CD14-positive monocyte (primary cell): ENCODE results near the gene TXNRD1. TPM values are rescaled to one million over a fixed set of nuclear protein-coding genes. Genes with fewer than 3 reads are reported as not detected.

Experiments used
- DNase-seq, 3 donors: peaks; one replicate each; pipeline ENCODE4 v3.0.0-alpha.2; 2011 to 2022
- H2AFZ ChIP-seq: 2 replicates; pipeline ENCODE4 v1.6.0; 2012; ENCODE audit warnings: mild to moderate bottlenecking, low read depth, low read length, inconsistent platforms; ENCODE audit not compliant: insufficient read depth, poor library complexity, severe bottlenecking
- H3K27ac ChIP-seq, 2 donors: 1 replicate in 1 of 2; 2 replicates in 1 of 2; pipeline ENCODE4 v1.5.1; 2012 to 2013; ENCODE audit warnings: low read length in 2 of 2, control low read depth in 1 of 2, inconsistent platforms in 1 of 2, low read depth in 1 of 2, mild to moderate bottlenecking in 1 of 2
- H3K27me3 ChIP-seq, 2 donors: one replicate each; pipeline versions ENCODE4 v1.6.0 to v1.6.1; 2011 to 2013; ENCODE audit warnings: low read length in 2 of 2; ENCODE audit not compliant: control insufficient read depth in 2 of 2, insufficient read depth in 2 of 2
- H3K36me3 ChIP-seq, 2 donors: replicated peaks in 1 of 2; 1 replicate in 1 of 2; 2 replicates in 1 of 2; pipeline versions ENCODE4 v1.5.1 to v1.6.1; 2012 to 2013; ENCODE audit warnings: low read length in 2 of 2, control low read depth in 1 of 2, inconsistent platforms in 1 of 2, mild to moderate bottlenecking in 1 of 2; ENCODE audit not compliant: insufficient read depth in 2 of 2, control insufficient read depth in 1 of 2
- H3K4me1 ChIP-seq, 2 donors: 1 replicate in 1 of 2; 2 replicates in 1 of 2; pipeline versions ENCODE4 v1.5.1 to v1.6.1; 2012 to 2013; ENCODE audit warnings: low read length in 2 of 2, control low read depth in 1 of 2, inconsistent platforms in 1 of 2, mild to moderate bottlenecking in 1 of 2, moderate library complexity in 1 of 2; ENCODE audit not compliant: insufficient read depth in 2 of 2, control insufficient read depth in 1 of 2
- H3K4me2 ChIP-seq: replicated peaks from 2 replicates; pipeline ENCODE3; 2012; ENCODE audit warnings: low read length, moderate library complexity, mild to moderate bottlenecking; ENCODE audit not compliant: poor library complexity, severe bottlenecking; ENCODE audit errors: extremely low read depth
- H3K4me3 ChIP-seq, 3 experiments: fragments of 200-600 bp in 1 of 3; sonication (generic) in 1 of 3; replicated peaks in 1 of 3; 1 replicate in 2 of 3; 2 replicates in 1 of 3; pipeline ENCODE4 v1.5.1; 2011 to 2013; ENCODE audit warnings: low read length in 3 of 3, mild to moderate bottlenecking in 3 of 3, control low read depth in 2 of 3, low read depth in 2 of 3, inconsistent platforms in 1 of 3, moderate library complexity in 1 of 3
- H3K79me2 ChIP-seq: 2 replicates; pipeline ENCODE4 v1.6.0; 2012; ENCODE audit warnings: mild to moderate bottlenecking, control low read depth, inconsistent platforms, low read length, moderate library complexity; ENCODE audit not compliant: insufficient read depth
- H3K9ac ChIP-seq: 2 replicates; pipeline ENCODE4 v1.6.0; 2017; ENCODE audit warnings: low read length, mild to moderate bottlenecking; ENCODE audit not compliant: insufficient read depth, poor library complexity, severe bottlenecking
- H3K9me3 ChIP-seq, 2 donors: replicated peaks in 1 of 2; 1 replicate in 1 of 2; 2 replicates in 1 of 2; pipeline versions ENCODE4 v1.5.1 to v1.6.1; 2012 to 2013; ENCODE audit warnings: low read length in 2 of 2, control low read depth in 1 of 2; ENCODE audit not compliant: control insufficient read depth in 1 of 2, insufficient read depth in 1 of 2
- H4K20me1 ChIP-seq: 2 replicates; pipeline ENCODE4 v1.6.0; 2012; ENCODE audit warnings: mild to moderate bottlenecking, low read length, control low read depth, moderate library complexity; ENCODE audit not compliant: insufficient read depth
- H3K27ac Mint-ChIP-seq, 7 donors: one replicate each; pipeline ENCODE4 v1.8.0; 2020; ENCODE audit warnings: mild to moderate bottlenecking in 7 of 7, mixed read lengths in 7 of 7, moderate library complexity in 6 of 7, inconsistent platforms in 2 of 7
- H3K27me3 Mint-ChIP-seq, 3 donors: one replicate each; pipeline ENCODE4 v1.8.0; 2021 to 2022; ENCODE audit warnings: low read depth in 3 of 3, mild to moderate bottlenecking in 3 of 3, mixed read lengths in 3 of 3, moderate library complexity in 3 of 3, inconsistent platforms in 1 of 3
- H3K36me3 Mint-ChIP-seq, 2 donors: one replicate each; pipeline ENCODE4 v1.8.0; 2020; ENCODE audit warnings: mixed read lengths in 2 of 2, inconsistent platforms in 1 of 2, mild to moderate bottlenecking in 1 of 2
- H3K4me1 Mint-ChIP-seq: one replicate; pipeline ENCODE4 v1.8.0; 2020; ENCODE audit warnings: mild to moderate bottlenecking, mixed read lengths
- H3K4me3 Mint-ChIP-seq, 2 donors: one replicate each; pipeline ENCODE4 v1.8.0; 2020; ENCODE audit warnings: mild to moderate bottlenecking in 2 of 2, mixed read lengths in 2 of 2, moderate library complexity in 1 of 2
- H3K9me3 Mint-ChIP-seq, 7 donors: one replicate each; pipeline ENCODE4 v1.8.0; 2020 to 2022; ENCODE audit warnings: mixed read lengths in 7 of 7, mild to moderate bottlenecking in 6 of 7, moderate library complexity in 6 of 7, inconsistent platforms in 2 of 7
- CTCF ChIP-seq: fragments of 200-600 bp; IDR thresholded peaks from one replicate; pipeline ENCODE4 v1.8.0; 2022; ENCODE audit warnings: antibody characterized with exemption, mild to moderate bottlenecking
- WGBS: methylation state at CpG from one replicate; pipeline ENCODE4 v1.1.5; 2013; ENCODE audit warnings: missing lambda C conversion rate; ENCODE audit not compliant: insufficient coverage; 5-methylcytosine and 5-hydroxymethylcytosine counted together
- intact Hi-C, 2 donors: fragments of 100-400 bp; cut with micrococcal nuclease; formaldehyde crosslinking; loops; one replicate each; pipeline versions ENCODE4 v1.15.0 to v1.15.1; 2023
- polyA plus RNA-seq, 3 donors: library from polyadenylated mRNA; depleted of rRNA in 1 of 3; unstranded in 2 of 3; stranded (reverse) in 1 of 3; fragments of 300-500 nt in 2 of 3; fragments of >200 nt in 1 of 3; fragmentation: Illumina TruSeq in 2 of 3; gene quantifications; 1 replicate in 2 of 3; 2 replicates in 1 of 3; pipeline ENCODE4 v1.2.3, GENCODE V29; 2012 to 2021

The TXNRD1 gene
- polyA plus RNA-seq, 3 donors, result 26.9 to 46.1 (median 29.2) TPM

- WGBS, result 93% methylated on average over 3 of the region's 6 CpGs
- no peak for TF ChIP-seq CTCF
- peaks cover 0 to 2% (median 0%) of the 10 kb centered on the region in 3 donors for H3K27me3 Mint-ChIP-seq
- peaks cover 4% of the 10 kb centered on the region for H3K4me1 Mint-ChIP-seq
- no peaks in the 10 kb centered on the region for H3K27me3 ChIP-seq
- no peak overlapping the region for H3K9ac ChIP-seq
- no peak overlapping the region for H3K27ac Mint-ChIP-seq
- no peak overlapping the region for H3K4me3 ChIP-seq
- H3K79me2 ChIP-seq, result no peaks in the 10 kb centered on the region
- no peaks in the 10 kb centered on the region for H3K4me1 ChIP-seq
- intact Hi-C loops, result no loop called here
- no peaks in the 10 kb centered on the region for H3K36me3 ChIP-seq
- no peak for DNase-seq
- H3K4me2 ChIP-seq, result no peak overlapping the region
- H3K4me3 Mint-ChIP-seq, result no peak overlapping the region
- H3K36me3 Mint-ChIP-seq, result no peaks in the 10 kb centered on the region
- no peaks in the 10 kb centered on the region for H4K20me1 ChIP-seq
- no peak overlapping the region for H3K27ac ChIP-seq
- H3K9me3 Mint-ChIP-seq, result no peaks in the 10 kb centered on the region
- H3K9me3 ChIP-seq, result no peaks in the 10 kb centered on the region
- no peak overlapping the region for H2AFZ ChIP-seq
Observed at GRCh38 chr12:104166465-104166864, 49.1 kb upstream of the TXNRD1 start.

- intact Hi-C loops, result no loop called here
- Mint-ChIP-seq H3K4me3 (no peak overlapping the region), H3K36me3 (no peaks in the 10 kb centered on the region), H3K4me1 (peaks cover 4% of the 10 kb centered on the region), H3K9me3 (peaks cover 0 to 2% (median 0%) of the 10 kb centered on the region in 7 donors), H3K27me3 (peaks cover 0 to 2% (median 0%) of the 10 kb centered on the region in 3 donors), H3K27ac (no peak overlapping the region)
- no peaks in the 10 kb centered on the region for H3K4me1 ChIP-seq
- H3K36me3 ChIP-seq, result no peaks in the 10 kb centered on the region
- H3K27ac ChIP-seq, result no peak overlapping the region
- TF ChIP-seq CTCF, result no peak
- no peaks in the 10 kb centered on the region for H4K20me1 ChIP-seq
- H3K4me3 ChIP-seq, result no peak overlapping the region
- no peak for DNase-seq
- WGBS, result 100% methylated on average over 2 of the region's 5 CpGs
- no peaks in the 10 kb centered on the region for H3K79me2 ChIP-seq
- H3K4me2 ChIP-seq, result no peak overlapping the region
- no peak overlapping the region for H3K9ac ChIP-seq
- H2AFZ ChIP-seq, result no peak overlapping the region
- H3K27me3 ChIP-seq, result no peaks in the 10 kb centered on the region
- H3K9me3 ChIP-seq, result no peaks in the 10 kb centered on the region
Observed at GRCh38 chr12:104167519-104168458, 47.8 kb upstream of the TXNRD1 start.
